Panc1 (cell line): Measurements from ENCODE around the gene CRYGN. TPM values are rescaled to one million over a fixed set of nuclear protein-coding genes. Genes with fewer than 3 reads are reported as not detected.

Experiments used
- ATAC-seq: fragments of 200-7000 bp; cut with Tn5 transposase; 2 replicates; pipeline ENCODE4 v1.9.1; 2020; ENCODE audit warnings: mild to moderate bottlenecking, moderate library complexity
- BruUV-seq: library from RNA; stranded (reverse); fragments of 400-500 nt; replicated peaks from 2 replicates; lab custom pipeline; 2021; lab: Mats Ljungman, UMichigan
- CTCF ChIA-PET: fragments of 300-600 bp; sonication (Branson Sonifier 250); formaldehyde crosslinking; loops from one replicate; lab custom pipeline; 2022; ENCODE audit warnings: antibody characterized with exemption; lab: Charles Lee
- POLR2A ChIA-PET: fragments of 300-600 bp; sonication (Branson Sonifier 250); formaldehyde crosslinking; loops from one replicate; lab custom pipeline; 2022; ENCODE audit warnings: antibody characterized with exemption; lab: Charles Lee
- DNase-seq: peaks from one replicate; pipeline ENCODE4 v3.0.0-alpha.2; 2010; ENCODE audit warnings: low read depth, low spot score
- H3K27ac ChIP-seq: 2 replicates; pipeline ENCODE4 v1.5.1; 2011; ENCODE audit warnings: mild to moderate bottlenecking, low read length, inconsistent platforms
- H3K27me3 ChIP-seq: fragments of 200-500 bp; sonication (Bioruptor generic); 2 replicates; pipeline ENCODE4 v1.6.0; 2014; ENCODE audit warnings: low read length, inconsistent platforms; ENCODE audit not compliant: control insufficient read depth, insufficient read depth
- H3K36me3 ChIP-seq: fragments of 200-500 bp; sonication (Bioruptor generic); 2 replicates; pipeline ENCODE4 v1.5.1; 2014; ENCODE audit warnings: inconsistent platforms, mild to moderate bottlenecking, low read length, moderate library complexity; ENCODE audit not compliant: control insufficient read depth, insufficient read depth
- H3K4me1 ChIP-seq: 2 replicates; pipeline ENCODE4 v1.5.1; 2011; ENCODE audit warnings: inconsistent platforms, mild to moderate bottlenecking, low read length, moderate library complexity; ENCODE audit not compliant: control insufficient read depth, insufficient read depth
- H3K4me3 ChIP-seq, 2 experiments: 2 replicates each; pipeline ENCODE4 v1.5.1; 2011 to 2012; ENCODE audit warnings: low read depth in 2 of 2, low read length in 2 of 2, mild to moderate bottlenecking in 2 of 2, inconsistent platforms in 1 of 2, moderate library complexity in 1 of 2
- H3K9me3 ChIP-seq: fragments of 200-500 bp; sonication (Bioruptor generic); 2 replicates; pipeline ENCODE4 v1.5.1; 2014; ENCODE audit warnings: low read depth, mild to moderate bottlenecking, inconsistent platforms, low read length, moderate library complexity; ENCODE audit not compliant: control insufficient read depth, insufficient read depth
- POLR2AphosphoS5 ChIP-seq: IDR thresholded peaks from 2 replicates; pipeline ENCODE4 v1.6.1; 2012; ENCODE audit warnings: mild to moderate bottlenecking, low read depth, low read length, moderate library complexity
- SIN3A ChIP-seq: IDR thresholded peaks from 2 replicates; pipeline ENCODE4 v1.6.1; 2012; ENCODE audit warnings: low read depth, mild to moderate bottlenecking, low read length, moderate library complexity, borderline replicate concordance; ENCODE audit not compliant: insufficient read depth
- TCF7L2 ChIP-seq: IDR thresholded peaks from 2 replicates; pipeline ENCODE4 v1.6.1; 2011; ENCODE audit warnings: mild to moderate bottlenecking, low read depth, low read length, inconsistent platforms
- in situ Hi-C: cut with HindIII; loops from 2 replicates; pipeline ENCODE4 v1.10.0; 2016; ENCODE audit warnings: low sequenced_read_pairs, low pct_unique_long_range_greater_than_20kb
- intact Hi-C: fragments of 100-400 bp; cut with micrococcal nuclease; formaldehyde crosslinking; loops from one replicate; pipeline ENCODE4 v1.10.0; 2022; ENCODE audit not compliant: unreplicated experiment
- total RNA-seq: library from RNA; stranded (reverse); gene quantifications from one replicate; pipeline ENCODE4 v1.2.1, GENCODE V29; 2021; ENCODE audit not compliant: unreplicated experiment
- TF ChIP-seq, protein P1 (sequence below), 2 experiments: IDR thresholded peaks; 2 replicates each; pipeline ENCODE4 v1.6.1; 2011 to 2012; ENCODE audit warnings: low read depth in 2 of 2, control low read depth in 1 of 2, low read length in 1 of 2, mild to moderate bottlenecking in 1 of 2, moderate library complexity in 1 of 2; ENCODE audit not compliant: insufficient read depth in 1 of 2
- TF ChIP-seq, protein P2 (sequence below): fragments of 450-650 bp; IDR thresholded peaks from 2 replicates; pipeline ENCODE4 v1.5.1; 2017; ENCODE audit warnings: mild to moderate bottlenecking

The CRYGN gene
- total RNA-seq, 1 experiment from 2014 or later = 0.74 TPM

DNA sequence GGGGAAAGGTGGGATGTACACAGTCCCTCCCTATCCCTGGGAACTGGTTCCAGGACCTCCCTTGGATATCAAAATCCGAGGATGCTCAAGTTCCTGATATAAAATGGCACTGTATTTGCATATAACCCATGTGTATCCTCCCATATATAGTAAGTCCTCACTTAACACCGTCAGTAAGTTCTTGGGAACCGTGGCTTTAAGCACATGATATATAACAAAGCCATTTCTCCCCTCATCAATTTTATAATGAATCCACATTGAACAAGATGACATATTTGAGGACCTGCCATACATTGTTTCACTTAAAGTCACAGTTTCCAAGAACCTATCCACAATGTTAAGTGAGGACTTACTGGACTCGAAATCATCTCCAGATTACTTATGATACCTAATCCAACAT lies 5.4 kb downstream of the CRYGN start:
- peaks cover 7% of the 10 kb centered on the region for H3K4me1 ChIP-seq
- POLR2A ChIA-PET = no interaction called here
- intact Hi-C loops = no loop called here

DNA sequence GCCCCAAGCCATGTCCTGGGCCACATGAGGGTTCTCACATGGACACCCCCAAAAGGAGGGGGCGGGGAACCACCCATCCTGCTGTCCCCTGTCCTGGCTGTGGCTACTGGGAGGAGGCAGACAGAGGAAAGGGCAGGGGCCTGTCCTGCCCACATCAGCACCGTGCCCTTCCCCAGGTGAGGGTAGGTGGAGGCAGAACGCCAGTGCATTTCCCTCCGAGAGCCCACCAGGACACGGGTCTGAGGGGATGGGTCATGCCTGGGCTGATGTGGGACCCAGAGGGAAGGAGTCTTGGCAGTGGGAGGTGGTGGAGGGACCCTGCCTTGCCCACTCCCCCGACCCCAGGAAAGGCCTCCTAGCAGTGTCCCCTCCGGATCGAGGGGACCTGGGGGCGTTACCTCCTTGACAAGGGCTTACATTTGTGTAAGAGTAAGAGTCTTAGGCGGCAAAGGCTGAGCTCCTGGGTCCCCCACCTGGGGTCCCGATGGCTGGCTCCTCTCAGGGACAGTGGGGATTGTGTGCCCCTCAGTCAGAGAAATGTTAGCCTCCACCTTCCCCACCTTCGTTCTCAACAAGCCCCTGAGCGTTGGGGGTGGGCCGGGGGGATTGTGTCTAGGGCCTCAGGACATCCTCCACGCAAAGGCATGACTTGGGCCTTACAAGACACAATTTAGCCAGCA lies 6.1 kb downstream of the CRYGN start:
- peaks cover 14% of the 10 kb centered on the region for H3K4me1 ChIP-seq
- in situ Hi-C loops = no loop called here
- H3K9me3 ChIP-seq = no peaks in the 10 kb centered on the region
- BruUV-seq = no TSS peak
- TF ChIP-seq POLR2AphosphoS5 = no peak
- TF ChIP-seq TCF7L2 = no peak
- TF ChIP-seq, protein P1, sequence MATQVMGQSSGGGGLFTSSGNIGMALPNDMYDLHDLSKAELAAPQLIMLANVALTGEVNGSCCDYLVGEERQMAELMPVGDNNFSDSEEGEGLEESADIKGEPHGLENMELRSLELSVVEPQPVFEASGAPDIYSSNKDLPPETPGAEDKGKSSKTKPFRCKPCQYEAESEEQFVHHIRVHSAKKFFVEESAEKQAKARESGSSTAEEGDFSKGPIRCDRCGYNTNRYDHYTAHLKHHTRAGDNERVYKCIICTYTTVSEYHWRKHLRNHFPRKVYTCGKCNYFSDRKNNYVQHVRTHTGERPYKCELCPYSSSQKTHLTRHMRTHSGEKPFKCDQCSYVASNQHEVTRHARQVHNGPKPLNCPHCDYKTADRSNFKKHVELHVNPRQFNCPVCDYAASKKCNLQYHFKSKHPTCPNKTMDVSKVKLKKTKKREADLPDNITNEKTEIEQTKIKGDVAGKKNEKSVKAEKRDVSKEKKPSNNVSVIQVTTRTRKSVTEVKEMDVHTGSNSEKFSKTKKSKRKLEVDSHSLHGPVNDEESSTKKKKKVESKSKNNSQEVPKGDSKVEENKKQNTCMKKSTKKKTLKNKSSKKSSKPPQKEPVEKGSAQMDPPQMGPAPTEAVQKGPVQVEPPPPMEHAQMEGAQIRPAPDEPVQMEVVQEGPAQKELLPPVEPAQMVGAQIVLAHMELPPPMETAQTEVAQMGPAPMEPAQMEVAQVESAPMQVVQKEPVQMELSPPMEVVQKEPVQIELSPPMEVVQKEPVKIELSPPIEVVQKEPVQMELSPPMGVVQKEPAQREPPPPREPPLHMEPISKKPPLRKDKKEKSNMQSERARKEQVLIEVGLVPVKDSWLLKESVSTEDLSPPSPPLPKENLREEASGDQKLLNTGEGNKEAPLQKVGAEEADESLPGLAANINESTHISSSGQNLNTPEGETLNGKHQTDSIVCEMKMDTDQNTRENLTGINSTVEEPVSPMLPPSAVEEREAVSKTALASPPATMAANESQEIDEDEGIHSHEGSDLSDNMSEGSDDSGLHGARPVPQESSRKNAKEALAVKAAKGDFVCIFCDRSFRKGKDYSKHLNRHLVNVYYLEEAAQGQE (IDR thresholded peaks at IDR 0.05; ENCODE audit: insufficient read depth in 1 of 2, low read depth in 2 of 2, low read length in 1 of 2) = no peak
- TF ChIP-seq, protein P2, sequence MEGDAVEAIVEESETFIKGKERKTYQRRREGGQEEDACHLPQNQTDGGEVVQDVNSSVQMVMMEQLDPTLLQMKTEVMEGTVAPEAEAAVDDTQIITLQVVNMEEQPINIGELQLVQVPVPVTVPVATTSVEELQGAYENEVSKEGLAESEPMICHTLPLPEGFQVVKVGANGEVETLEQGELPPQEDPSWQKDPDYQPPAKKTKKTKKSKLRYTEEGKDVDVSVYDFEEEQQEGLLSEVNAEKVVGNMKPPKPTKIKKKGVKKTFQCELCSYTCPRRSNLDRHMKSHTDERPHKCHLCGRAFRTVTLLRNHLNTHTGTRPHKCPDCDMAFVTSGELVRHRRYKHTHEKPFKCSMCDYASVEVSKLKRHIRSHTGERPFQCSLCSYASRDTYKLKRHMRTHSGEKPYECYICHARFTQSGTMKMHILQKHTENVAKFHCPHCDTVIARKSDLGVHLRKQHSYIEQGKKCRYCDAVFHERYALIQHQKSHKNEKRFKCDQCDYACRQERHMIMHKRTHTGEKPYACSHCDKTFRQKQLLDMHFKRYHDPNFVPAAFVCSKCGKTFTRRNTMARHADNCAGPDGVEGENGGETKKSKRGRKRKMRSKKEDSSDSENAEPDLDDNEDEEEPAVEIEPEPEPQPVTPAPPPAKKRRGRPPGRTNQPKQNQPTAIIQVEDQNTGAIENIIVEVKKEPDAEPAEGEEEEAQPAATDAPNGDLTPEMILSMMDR = no peak
- TF ChIP-seq SIN3A = no peak
- CTCF ChIA-PET = no interaction called here
- H3K27ac ChIP-seq = no peak overlapping the region
- DNase-seq (no peak), ATAC-seq (no peak)
- H3K36me3 ChIP-seq = no peaks in the 10 kb centered on the region
- POLR2A ChIA-PET = no interaction called here
- no peak overlapping the region for H3K4me3 ChIP-seq
- H3K27me3 ChIP-seq = no peaks in the 10 kb centered on the region
- intact Hi-C loops = no loop called here

More for the DNA sequence above, 5.4 kb downstream of the CRYGN start:
- H3K9me3 ChIP-seq = no peaks in the 10 kb centered on the region
- no TSS peak for BruUV-seq
- CTCF ChIA-PET = no interaction called here
- ATAC-seq = no peak
- no peak overlapping the region for H3K27ac ChIP-seq
- in situ Hi-C loops = no loop called here
- TF ChIP-seq TCF7L2 (no peak), SIN3A (no peak), POLR2AphosphoS5 (no peak)
- TF ChIP-seq, protein P1 (IDR thresholded peaks at IDR 0.05; ENCODE audit: insufficient read depth in 1 of 2, low read depth in 2 of 2, low read length in 1 of 2) = no peak
- TF ChIP-seq, protein P2 = no peak
- no peaks in the 10 kb centered on the region for H3K27me3 ChIP-seq
- DNase-seq = no peak
- no peaks in the 10 kb centered on the region for H3K36me3 ChIP-seq
- H3K4me3 ChIP-seq = no peak overlapping the region
